ENCODE data around the gene RHBDL2.

GRCh38 chr1:38941527-38942019 lies at the start of gene RHBDL2:
- TF ChIP-seq POLR2A (IDR thresholded peaks at IDR 0.05), result no peak
- TF ChIP-seq, protein P1, sequence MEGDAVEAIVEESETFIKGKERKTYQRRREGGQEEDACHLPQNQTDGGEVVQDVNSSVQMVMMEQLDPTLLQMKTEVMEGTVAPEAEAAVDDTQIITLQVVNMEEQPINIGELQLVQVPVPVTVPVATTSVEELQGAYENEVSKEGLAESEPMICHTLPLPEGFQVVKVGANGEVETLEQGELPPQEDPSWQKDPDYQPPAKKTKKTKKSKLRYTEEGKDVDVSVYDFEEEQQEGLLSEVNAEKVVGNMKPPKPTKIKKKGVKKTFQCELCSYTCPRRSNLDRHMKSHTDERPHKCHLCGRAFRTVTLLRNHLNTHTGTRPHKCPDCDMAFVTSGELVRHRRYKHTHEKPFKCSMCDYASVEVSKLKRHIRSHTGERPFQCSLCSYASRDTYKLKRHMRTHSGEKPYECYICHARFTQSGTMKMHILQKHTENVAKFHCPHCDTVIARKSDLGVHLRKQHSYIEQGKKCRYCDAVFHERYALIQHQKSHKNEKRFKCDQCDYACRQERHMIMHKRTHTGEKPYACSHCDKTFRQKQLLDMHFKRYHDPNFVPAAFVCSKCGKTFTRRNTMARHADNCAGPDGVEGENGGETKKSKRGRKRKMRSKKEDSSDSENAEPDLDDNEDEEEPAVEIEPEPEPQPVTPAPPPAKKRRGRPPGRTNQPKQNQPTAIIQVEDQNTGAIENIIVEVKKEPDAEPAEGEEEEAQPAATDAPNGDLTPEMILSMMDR (IDR thresholded peaks at IDR 0.05), result no peak
